Activated T-cell treated with anti-CD3 and anti-CD28 coated beads for 4 hours (primary cell): ENCODE data around the gene BTBD19.

ENCODE experiments used
- DNase-seq: peaks from one replicate; pipeline ENCODE4 v3.0.0-alpha.2; 2020

The BTBD19 gene

DNA sequence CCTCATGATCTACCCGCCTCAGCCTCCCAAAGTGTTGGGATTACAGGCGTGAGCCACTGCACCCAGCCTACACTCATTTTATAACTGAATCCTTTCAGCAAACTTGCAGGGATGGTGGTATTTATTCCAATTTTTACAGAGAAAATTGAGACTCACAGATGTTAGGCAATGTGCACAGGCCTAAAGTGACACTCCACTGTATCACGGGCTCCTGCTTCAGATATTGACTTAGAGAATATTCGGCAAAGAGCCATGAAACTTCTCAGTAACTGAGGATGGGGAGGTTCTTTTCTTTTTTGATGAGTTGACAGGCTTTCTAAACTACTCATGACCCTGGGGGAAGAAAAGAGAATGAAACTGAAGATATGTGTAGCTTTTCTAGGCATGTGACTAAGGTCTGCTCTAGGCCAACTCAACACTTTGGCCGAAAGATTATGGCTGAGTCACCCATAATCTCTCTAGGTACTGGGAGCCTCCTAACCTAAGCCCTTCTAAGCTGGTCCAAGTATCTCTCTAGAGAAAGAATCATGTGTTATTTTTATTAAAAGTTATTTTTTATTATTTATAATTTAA, 54.6 kb downstream of the BTBD19 start:
- DNase-seq, result no peak
